T-helper 2 cell treated with Interferon-gamma antibody and Interleukin-4, amounts not matched to agents 5 μg/mL and 100 μg/mL, for 36 hours (primary cell): ENCODE data around the gene SAMD1.
A peak's percentile ranks its signal among the peaks of the same experiment; 100 is the strongest.

ENCODE experiments used
- DNase-seq: peaks from one replicate; pipeline ENCODE4 v3.0.0; 2021; ENCODE audit warnings: low spot score
- H3K27ac Mint-ChIP-seq: one replicate; pipeline ENCODE4 v1.8.0; 2021; ENCODE audit warnings: mild to moderate bottlenecking, mixed read lengths
- H3K27me3 Mint-ChIP-seq: one replicate; pipeline ENCODE4 v1.8.0; 2021; ENCODE audit warnings: low read depth, mixed read lengths
- H3K36me3 Mint-ChIP-seq: one replicate; pipeline ENCODE4 v1.8.0; 2021; ENCODE audit warnings: low read depth, mixed read lengths
- H3K4me1 Mint-ChIP-seq: one replicate; pipeline ENCODE4 v1.8.0; 2021; ENCODE audit warnings: low read depth, mixed read lengths
- H3K4me3 Mint-ChIP-seq: one replicate; pipeline ENCODE4 v1.8.0; 2022; ENCODE audit warnings: mild to moderate bottlenecking, moderate library complexity, mixed read lengths
- H3K9me3 Mint-ChIP-seq: one replicate; pipeline ENCODE4 v1.8.0; 2021; ENCODE audit warnings: mixed read lengths

The SAMD1 gene

DNA sequence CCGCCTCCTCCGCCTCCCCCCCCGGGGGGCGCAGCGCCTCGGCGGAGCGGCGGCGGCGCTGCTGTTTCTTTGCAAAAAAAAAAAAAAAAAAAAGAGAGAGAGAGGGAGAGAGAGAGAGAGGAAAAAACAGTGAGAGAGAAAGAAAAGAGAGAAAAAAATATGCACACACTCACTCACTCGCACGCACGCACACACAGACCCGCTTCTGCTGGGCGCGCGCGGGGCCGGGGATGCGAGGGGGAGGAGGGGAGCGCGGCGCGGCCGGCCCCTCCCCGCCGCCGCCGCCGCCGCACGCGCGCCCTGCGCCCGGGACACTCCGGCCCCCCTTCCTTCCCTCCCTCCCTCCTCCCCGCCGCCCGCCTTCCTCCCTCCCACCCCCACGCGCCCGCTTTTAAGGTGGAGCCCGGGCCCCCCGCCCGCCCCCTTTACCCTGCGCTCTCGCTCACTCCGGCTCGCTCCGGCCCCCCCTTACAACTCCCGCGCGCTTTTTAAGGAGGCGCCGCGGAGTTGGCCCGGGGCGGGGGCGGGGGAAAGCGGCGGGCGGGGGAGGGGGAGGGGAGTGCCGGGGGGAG lies at the start of gene SAMD1:
TSS of gene SAMD1 (minus strand) at position 243 of the 572 bp plus-strand sequence.
- peak; percentile 70 for DNase-seq
- Mint-ChIP-seq H3K27ac (peak within 1 kb of the TSS; percentile 99), H3K9me3 (peaks cover 12% of the 10 kb centered on the region), H3K27me3 (no peaks in the 10 kb centered on the region), H3K4me3 (peak within 1 kb of the TSS; percentile 98), H3K4me1 (peaks cover 12% of the 10 kb centered on the region), H3K36me3 (peaks cover 41% of the 10 kb centered on the region)

DNA sequence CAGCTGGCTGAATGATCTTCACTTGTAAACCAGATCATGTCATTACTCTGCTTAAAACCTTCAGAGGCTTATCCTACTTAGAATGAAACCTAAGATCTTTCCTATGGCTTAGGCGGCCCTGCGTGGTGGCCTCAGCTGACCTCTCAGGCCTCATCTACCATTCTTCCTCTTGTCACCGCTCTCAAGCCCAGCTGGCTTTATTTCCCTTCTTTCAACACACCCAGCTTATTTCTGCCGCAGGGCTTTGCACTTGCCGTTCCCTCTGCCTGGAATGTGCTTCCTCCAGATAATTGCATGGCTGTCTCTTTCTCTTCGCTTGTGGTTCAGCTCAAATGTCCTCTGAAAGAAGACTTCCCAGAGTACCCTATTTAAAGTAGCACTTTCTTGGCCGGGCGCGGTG lies 49.4 kb upstream of the SAMD1 start:
- Mint-ChIP-seq H3K27me3 (no peaks in the 10 kb centered on the region), H3K27ac (peak overlapping the region; percentile 58), H3K36me3 (peaks cover 13% of the 10 kb centered on the region), H3K4me3 (no peak overlapping the region), H3K9me3 (no peaks in the 10 kb centered on the region), H3K4me1 (peaks cover 26% of the 10 kb centered on the region)
- no peak for DNase-seq

DNA sequence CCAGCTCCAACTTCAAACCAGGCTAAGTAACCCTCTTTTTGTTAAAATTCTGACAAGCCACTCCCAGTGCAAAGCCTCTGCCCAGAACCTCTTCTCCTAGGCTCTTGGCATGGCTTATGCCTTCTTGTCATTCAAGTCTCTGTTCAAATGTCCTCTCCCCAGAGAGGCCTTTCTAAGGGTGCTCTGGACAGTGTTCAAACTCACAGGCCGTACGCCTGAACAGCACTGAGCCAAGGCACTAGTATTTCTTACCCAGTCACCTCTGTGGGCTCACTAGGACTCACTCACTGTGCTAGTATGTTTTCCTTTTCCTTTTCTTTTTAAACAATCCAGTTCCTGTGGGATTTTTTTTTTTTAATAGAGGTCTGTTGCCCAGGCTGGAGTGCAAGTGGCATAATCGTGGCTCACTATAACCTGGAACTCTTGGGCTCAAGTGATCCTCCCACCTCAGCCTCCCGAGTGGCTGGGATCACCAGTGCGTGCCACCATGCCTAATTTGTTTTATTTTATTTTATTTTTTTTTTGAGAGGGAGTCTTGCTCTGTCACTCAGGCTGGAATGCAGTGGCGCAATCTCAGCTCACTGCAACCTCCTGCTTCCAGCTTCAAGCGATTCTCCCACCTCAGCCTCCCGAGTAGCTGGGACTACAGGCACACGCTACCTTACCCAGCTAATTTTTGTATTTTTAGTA lies 48.2 kb upstream of the SAMD1 start:
- H3K4me1 Mint-ChIP-seq, result peaks cover 33% of the 10 kb centered on the region
- H3K27me3 Mint-ChIP-seq, result no peaks in the 10 kb centered on the region
- no peak for DNase-seq
- H3K4me3 Mint-ChIP-seq, result peak overlapping the region; percentile 67
- H3K36me3 Mint-ChIP-seq, result peaks cover 21% of the 10 kb centered on the region
- H3K27ac Mint-ChIP-seq, result peak overlapping the region; percentile 74
- no peaks in the 10 kb centered on the region for H3K9me3 Mint-ChIP-seq

DNA sequence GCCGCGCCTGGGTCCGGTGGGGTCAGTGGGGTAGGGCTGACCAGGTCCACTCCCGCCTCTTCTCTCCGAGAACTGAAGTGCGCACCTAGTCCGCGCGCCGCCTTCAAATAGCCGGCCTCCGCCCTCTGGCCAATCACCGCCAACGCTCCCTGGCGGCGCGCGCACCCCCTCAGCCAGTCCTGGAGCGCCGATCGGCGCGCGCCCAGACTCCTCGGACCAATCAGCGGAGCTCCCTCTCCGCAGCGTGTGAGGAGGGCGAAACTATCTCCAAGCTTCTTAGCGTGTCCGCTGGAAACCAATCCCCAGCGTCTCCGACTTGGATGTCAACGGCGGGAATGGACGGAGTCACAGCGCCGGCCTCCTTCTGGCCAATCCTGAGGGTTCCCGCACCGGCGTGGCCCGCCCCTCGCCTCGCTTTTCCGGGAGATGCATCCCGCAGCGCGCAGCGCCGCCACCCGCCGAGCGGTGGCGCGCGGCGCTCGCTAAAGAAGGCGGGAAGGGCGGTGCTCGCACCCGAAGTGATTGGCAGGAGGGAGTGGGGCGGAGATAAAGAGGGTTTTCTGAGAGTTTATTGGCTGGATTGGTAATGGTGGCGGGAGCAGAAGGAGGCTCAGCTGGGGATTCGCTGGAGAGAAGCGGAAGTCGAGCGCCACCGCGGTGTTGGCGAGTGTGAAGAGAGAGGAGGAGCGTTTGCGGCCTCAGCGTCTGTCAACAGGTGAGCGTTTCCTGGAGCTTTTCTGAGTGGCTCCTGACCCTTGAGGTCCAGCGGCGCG lies 46.1 kb upstream of the SAMD1 start, which contains the start of gene ASF1B:
TSS of gene ASF1B (minus strand) at position 81 of the 773 bp plus-strand sequence. CDS start 133 bp downstream, outside the sequence.
- no peaks in the 10 kb centered on the region for H3K27me3 Mint-ChIP-seq
- peak within 1 kb of the TSS; percentile 96 for H3K27ac Mint-ChIP-seq
- DNase-seq, result peak; percentile 99
- peak within 1 kb of the TSS; percentile 85 for H3K4me3 Mint-ChIP-seq
- peaks cover 27% of the 10 kb centered on the region for H3K4me1 Mint-ChIP-seq
- H3K36me3 Mint-ChIP-seq, result peaks cover 32% of the 10 kb centered on the region
- no peaks in the 10 kb centered on the region for H3K9me3 Mint-ChIP-seq

DNA sequence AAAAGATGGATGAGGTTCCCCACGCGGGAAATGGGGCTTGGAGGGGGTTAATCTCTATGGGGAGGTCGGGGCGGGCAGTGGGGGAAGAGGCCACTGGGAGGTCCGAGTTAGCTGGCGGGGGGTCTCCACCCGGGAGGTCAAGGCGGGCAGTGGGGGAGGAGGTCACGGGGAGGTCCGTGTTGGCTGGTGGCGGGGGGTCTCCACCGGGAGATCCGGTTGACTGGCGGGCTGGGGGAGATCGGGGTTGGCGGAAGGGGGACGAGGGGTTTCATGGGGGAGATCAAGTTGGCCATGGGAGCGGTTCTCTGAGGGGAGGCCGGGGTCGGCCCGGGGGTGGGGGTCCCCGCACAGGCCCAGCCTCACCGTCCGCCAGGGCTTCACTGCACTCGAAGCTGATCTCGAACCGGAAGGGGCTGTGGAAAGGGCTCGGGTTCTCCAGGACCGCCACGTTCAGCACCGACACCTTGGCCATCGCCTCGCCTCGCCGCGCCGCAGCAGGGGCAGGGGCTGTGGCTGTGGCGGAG lies 45.5 kb upstream of the SAMD1 start:
- H3K4me3 Mint-ChIP-seq, result peak overlapping the region; percentile 85
- DNase-seq, result no peak
- no peaks in the 10 kb centered on the region for H3K27me3 Mint-ChIP-seq
- H3K36me3 Mint-ChIP-seq, result peaks cover 33% of the 10 kb centered on the region
- peak overlapping the region; percentile 96 for H3K27ac Mint-ChIP-seq
- peaks cover 27% of the 10 kb centered on the region for H3K4me1 Mint-ChIP-seq
- no peaks in the 10 kb centered on the region for H3K9me3 Mint-ChIP-seq

DNA sequence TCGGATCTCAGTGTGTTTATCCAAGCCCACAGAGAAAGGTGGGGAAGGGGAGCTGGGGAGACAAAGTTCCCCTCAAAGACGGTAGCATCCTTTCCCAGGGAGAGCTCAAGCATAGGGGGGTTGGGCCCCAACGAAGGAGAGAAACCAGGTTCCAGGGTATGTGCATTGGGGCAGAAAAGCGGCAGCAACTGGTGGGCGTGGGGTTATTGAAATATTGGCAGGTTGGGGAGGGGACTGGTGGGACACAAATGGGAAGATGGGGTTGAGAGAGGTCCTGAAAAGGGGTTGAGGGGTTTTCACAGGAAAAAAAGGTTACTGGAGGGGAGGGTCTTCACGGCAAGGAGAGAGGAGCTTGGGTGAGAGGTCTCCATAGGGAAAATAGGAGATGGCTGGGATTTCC lies 44.8 kb upstream of the SAMD1 start:
- DNase-seq, result no peak
- Mint-ChIP-seq H3K4me3 (peak overlapping the region; percentile 85), H3K36me3 (peaks cover 34% of the 10 kb centered on the region), H3K27ac (peak overlapping the region; percentile 96), H3K4me1 (peaks cover 25% of the 10 kb centered on the region), H3K9me3 (no peaks in the 10 kb centered on the region), H3K27me3 (no peaks in the 10 kb centered on the region)

DNA sequence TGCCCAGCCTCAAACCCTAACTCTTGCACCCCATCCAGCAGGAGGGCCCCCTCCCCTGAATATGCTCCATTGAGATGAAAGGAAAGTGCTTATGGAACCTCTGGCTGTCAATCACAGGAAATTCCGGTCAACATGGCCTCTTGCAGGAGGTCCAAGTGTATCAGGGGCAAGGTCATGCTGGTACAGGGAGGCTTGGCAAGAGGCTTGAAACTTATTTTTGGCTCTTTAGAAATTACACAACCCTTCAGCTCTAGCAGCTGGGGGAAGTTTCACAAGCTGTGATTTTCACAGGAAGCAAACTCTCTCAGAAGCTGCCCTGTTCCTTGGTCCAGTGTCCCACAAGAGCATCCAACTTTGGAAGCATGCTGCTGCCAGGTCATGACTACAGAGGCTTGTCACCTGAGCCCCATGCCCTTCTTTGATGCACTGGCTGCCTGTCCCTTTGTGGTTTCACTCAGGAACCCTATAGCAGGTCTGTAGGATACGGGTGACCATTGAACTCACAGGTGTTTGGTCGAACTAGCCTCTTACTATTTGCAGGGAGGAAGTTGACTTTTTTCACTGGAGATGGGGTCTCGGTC lies 37.5 kb upstream of the SAMD1 start:
- Mint-ChIP-seq H3K9me3 (no peaks in the 10 kb centered on the region), H3K36me3 (peaks cover 35% of the 10 kb centered on the region), H3K4me3 (no peak overlapping the region), H3K27me3 (no peaks in the 10 kb centered on the region), H3K4me1 (peaks cover 5% of the 10 kb centered on the region), H3K27ac (no peak overlapping the region)
- DNase-seq, result no peak

DNA sequence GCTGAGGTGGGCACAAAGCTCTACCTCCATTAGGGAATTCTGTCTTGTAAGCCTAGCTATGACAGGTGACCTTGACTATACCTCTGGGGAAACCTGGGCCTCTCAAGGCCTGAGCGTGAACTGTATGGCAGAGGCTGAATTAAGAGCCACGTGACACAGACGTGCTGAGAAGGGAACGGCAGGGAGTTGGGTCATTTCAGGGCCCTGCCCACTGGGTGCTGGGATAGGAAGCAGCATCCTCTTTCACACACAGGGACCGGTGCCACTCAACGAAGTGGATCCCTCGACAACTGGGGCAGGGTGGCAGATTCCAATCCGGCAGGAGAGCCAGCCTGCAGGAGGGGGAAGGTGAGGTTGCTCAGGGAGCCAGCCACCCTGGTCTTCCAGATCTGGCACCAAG lies 36.6 kb upstream of the SAMD1 start:
- H3K36me3 Mint-ChIP-seq, result peaks cover 39% of the 10 kb centered on the region
- peaks cover 6% of the 10 kb centered on the region for H3K4me1 Mint-ChIP-seq
- H3K27ac Mint-ChIP-seq, result no peak overlapping the region
- H3K9me3 Mint-ChIP-seq, result no peaks in the 10 kb centered on the region
- no peak overlapping the region for H3K4me3 Mint-ChIP-seq
- no peak for DNase-seq
- H3K27me3 Mint-ChIP-seq, result no peaks in the 10 kb centered on the region

DNA sequence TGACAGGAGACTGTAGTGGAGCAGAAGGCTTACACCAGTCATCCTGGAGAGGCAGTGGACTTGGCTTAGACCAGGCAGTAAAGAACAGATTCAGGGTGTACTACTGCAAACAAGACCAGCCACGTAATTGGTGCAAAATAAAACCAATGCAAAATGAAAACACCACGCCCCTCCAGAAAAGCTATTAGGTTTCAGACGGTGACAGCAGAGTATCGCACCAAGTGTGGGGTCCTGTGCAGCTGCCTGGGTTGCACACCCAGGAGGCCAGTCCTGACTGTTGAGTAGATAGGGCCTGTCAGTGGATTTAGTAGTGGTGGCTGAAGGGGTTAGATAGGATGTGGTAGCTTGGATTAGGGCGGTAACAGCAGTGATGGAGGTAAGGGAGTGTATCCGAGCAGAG lies 32.4 kb upstream of the SAMD1 start:
- Mint-ChIP-seq H3K27ac (no peak overlapping the region), H3K4me1 (peaks cover 10% of the 10 kb centered on the region), H3K27me3 (no peaks in the 10 kb centered on the region), H3K4me3 (no peak overlapping the region), H3K9me3 (no peaks in the 10 kb centered on the region), H3K36me3 (peaks cover 39% of the 10 kb centered on the region)
- no peak for DNase-seq

DNA sequence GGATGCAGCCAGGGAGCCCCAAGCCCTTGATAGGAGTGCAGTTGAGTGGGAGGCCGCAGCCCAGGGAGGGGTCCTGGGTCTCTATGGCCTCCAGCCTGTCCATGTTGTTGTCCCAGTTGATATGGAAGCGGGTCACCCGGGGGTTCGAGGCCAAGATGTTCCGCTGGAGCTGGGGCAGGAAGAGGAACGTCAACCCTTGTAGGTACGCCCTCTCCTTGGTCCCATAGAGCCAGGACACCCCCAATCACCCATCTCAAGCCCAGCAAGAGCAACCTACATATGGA lies 29.9 kb upstream of the SAMD1 start:
- Mint-ChIP-seq H3K9me3 (no peaks in the 10 kb centered on the region), H3K27ac (no peak overlapping the region), H3K27me3 (no peaks in the 10 kb centered on the region), H3K4me1 (peaks cover 24% of the 10 kb centered on the region), H3K4me3 (no peak overlapping the region), H3K36me3 (peaks cover 30% of the 10 kb centered on the region)
- no peak for DNase-seq

DNA sequence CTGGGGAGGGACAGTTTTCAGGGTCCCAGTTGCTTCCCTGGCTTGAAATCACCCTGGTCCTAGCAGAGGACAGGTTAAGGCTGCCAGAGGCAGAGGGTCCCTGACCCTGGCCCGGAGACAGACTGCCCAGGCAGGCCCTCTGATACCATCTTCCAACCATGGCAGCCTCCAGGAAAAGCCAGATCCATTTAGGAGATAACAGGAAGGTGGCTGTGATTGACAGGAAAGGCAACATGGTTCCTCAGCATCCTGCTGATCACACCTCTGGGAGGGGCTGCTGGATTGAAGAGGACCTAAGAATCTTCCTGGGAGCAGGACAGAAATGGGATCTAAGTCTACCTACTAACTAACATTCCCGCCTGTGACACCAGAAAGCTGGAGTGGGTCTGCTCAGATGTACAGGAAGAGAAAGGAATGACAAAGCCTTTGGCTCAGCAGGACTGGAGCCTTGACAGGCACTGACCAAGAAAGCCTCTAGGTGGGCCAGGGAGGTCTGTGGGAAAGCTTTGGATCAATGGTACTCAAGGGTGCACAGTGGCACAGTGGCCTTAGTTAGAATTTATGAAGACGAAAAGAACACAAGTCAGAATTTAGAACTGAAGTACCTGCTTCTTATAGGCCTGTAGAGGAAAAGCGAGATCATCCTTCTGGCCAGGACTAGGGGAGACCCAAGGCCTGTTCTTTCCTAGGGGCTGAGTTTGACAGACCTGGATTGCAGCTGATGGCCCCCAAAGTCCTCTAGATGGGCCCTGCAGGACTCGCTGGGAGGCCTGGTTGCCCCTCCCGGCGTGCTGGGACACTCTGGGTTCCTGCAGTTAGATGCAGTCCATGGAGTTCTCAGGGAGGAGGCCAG lies 29.3 kb upstream of the SAMD1 start:
- Mint-ChIP-seq H3K4me3 (no peak overlapping the region), H3K27ac (no peak overlapping the region), H3K27me3 (no peaks in the 10 kb centered on the region), H3K4me1 (peaks cover 26% of the 10 kb centered on the region), H3K36me3 (peaks cover 29% of the 10 kb centered on the region), H3K9me3 (no peaks in the 10 kb centered on the region)
- no peak for DNase-seq

DNA sequence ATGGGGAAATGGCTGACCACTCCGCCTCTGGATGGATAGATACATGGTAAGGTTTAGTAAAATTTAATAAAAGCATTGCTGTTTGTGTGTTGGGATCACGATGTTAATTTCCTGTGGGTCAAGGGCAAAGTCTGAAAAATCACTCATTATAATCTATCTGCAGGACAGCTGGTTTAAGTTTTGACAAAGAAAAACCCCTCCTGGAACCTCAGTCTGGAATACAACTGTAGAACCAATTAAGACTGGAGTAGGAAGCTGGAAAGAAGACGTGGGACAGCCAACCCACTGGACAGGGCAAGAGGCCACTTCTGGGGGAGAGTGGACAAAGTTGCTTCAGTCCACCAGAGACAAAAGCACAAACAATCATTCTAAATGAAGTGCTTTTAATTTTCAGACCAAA lies 28.6 kb upstream of the SAMD1 start:
- peaks cover 30% of the 10 kb centered on the region for H3K4me1 Mint-ChIP-seq
- H3K27ac Mint-ChIP-seq, result peak overlapping the region; percentile 93
- peak overlapping the region; percentile 86 for H3K4me3 Mint-ChIP-seq

More for the DNA sequence above, 28.6 kb upstream of the SAMD1 start:
- H3K36me3 Mint-ChIP-seq, result peaks cover 23% of the 10 kb centered on the region
- H3K9me3 Mint-ChIP-seq, result no peaks in the 10 kb centered on the region
- no peaks in the 10 kb centered on the region for H3K27me3 Mint-ChIP-seq
- DNase-seq, result no peak
